SKM-1 (cell line): Measurements from ENCODE around the gene HOXC9.

ENCODE experiments used
- DNase-seq: peaks from one replicate; lab custom pipeline; 2025; ENCODE audit not compliant: unreplicated experiment; lab: John Stamatoyannopoulos, UW

The HOXC9 gene

GRCh38 chr12:53975479-53976152 is 24.3 kb upstream of the HOXC9 start:
- DNase-seq = no peak

GRCh38 chr12:53976172-53976822 is 23.7 kb upstream of the HOXC9 start:
- DNase-seq = no peak

- DNase-seq = no peak
Observed at GRCh38 chr12:53976823-53977595, 23.0 kb upstream of the HOXC9 start.

GRCh38 chr12:53977596-53978445 is 22.1 kb upstream of the HOXC9 start:
- DNase-seq = no peak

- no peak for DNase-seq
Observed at GRCh38 chr12:53978477-53979356, 21.2 kb upstream of the HOXC9 start.

DNA sequence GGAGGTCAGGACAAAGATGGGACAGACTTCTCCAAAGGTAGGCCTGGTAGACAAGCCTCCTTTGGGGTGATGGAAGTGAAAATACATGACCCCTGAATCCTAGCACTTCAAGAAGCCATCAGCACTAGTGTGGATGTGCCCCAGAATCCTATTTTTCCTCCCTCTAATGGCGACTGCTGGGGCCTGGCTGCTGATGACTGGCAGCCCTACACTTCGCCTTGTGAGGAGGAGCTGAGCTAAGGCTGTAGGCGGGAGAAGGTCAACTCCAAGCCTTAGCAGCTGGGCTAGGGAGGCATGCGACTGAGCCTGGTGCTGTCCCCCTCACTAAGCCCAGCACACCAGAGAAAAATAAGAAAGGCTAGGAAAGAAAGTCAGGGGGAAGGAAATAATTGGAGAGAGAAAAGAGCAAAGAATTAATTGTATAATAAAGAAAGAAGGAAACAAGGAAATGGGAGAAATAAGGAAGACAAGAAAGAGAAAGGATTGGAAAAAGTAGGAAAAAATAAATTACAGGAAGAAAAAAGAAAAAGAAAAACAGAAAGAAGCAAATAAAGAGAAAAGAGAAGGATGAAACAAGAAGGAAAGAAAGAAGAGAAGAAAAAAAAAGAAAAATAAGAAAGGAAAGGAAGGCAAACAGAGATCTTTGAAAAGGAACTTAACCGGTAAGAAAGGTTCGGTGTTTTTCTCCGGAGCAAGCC is 19.7 kb upstream of the HOXC9 start:
- DNase-seq = no peak

GRCh38 chr12:53980802-53981496 is 19.0 kb upstream of the HOXC9 start:
- no peak for DNase-seq

DNA sequence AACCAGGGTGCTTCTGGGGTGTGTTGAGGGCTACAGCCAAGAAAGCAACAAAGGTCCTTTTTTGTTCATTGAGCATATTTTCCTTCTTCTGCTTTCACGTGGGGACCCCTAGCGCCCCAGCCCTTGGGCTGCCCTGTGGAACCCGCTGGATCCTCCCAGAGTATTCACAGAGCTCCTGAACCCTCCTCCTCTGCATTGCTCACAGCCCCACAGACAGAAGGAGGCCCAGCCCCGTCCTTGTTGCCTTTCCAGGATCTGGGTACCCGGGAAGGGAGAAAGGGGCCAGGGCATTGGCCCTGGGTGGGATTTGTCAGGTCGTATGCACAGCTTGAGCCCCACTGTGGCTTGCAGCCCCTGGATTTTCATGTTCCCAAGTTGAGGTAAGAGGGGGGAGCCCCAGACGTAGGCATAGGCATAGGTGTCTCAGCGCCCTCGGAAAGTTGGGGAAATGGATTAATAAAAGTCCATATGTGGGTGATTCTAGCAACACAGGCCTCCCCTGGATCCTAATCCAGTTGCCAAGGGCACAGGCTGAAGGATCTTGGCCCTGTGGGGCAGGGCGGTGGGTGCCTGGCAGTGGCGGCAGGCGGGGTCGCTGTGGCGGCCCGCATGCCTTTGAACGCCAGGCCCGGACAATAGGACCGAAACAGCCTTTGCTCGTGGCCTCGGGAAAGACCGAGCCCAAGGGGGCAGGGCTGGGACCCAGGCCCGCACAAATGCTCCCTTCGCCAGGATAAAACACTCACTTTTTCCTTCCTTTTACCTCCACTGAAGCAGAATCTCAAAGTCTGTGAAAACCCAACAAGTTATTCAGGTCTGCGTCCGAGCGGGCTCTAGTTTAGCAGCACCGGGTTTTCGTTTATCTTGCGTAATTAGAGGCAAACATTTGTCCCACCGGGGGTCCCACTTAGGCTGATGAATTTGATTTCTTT is 18.1 kb upstream of the HOXC9 start:
- DNase-seq = no peak

DNA sequence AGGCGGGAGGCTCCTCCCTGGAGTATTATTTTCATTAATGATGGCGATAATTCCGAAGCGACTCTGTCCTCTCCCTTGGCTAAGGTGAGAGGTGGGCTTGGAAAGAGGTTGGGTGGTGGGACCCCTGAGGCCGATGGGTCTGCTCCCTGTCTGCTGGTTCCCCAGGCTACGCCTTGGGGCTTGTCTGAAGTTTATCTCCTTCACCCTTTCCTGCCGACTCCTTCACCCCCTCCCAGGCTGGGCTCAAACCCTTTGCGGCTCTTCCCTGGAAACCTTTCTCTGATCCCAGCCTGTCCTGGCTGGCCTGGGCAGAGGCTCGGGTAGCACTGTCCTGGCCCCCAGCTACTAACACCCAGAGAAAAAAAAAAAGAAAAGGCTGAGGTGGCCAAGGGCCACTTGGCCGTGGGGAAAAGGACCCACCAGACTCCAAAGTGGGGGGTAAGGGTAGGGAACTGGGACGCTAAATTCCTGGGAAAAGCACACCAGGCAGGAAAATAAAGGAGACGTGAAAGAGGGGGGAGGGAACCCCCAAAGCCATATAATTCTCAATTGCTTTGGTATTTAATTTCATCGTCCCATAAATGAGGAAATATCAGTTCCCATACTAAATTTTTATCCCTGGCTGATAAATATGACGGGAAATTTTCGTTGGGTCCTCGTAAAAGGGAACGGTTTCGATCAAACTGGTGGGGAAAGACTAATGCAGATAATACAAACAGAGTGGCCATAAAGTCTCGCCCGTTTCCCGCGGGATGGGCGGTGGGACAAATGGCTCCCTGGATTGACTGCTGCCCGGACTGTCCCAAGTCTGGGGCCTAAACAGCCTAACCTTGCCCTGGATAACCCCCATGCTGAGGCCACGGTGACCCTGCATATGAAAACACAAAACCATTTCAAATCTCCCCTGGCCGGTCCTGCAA is 17.1 kb upstream of the HOXC9 start:
- no peak for DNase-seq

DNA sequence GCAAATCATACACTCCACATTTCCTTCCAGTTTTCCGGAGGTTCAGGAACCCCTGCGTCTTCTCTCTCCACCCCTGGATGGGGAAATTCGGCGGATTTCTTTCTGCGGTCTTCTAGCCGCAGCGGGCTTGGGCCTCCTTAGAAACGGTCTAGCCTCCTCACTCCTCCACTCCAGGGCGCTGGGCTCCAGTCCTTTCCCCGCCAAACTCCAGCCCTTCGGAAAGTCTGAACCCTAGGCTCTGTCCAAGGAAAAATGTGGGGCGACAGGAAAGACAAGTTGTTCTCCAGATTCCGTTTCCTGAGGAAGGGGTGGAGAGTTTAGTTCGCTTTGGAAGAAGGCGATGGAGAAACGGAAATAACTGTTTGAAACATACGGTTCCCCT is 16.4 kb upstream of the HOXC9 start:
- DNase-seq = no peak

- DNase-seq = no peak
Observed at GRCh38 chr12:53983950-53984572, 15.9 kb upstream of the HOXC9 start.

GRCh38 chr12:53984901-53985691 is 14.9 kb upstream of the HOXC9 start, which contains the start of gene HOXC10:
Gene HOXC10, plus strand, starts transcription at chr12:53985146. Its CDS starts 114 bp downstream, at chr12:53985260.
- DNase-seq = no peak

DNA sequence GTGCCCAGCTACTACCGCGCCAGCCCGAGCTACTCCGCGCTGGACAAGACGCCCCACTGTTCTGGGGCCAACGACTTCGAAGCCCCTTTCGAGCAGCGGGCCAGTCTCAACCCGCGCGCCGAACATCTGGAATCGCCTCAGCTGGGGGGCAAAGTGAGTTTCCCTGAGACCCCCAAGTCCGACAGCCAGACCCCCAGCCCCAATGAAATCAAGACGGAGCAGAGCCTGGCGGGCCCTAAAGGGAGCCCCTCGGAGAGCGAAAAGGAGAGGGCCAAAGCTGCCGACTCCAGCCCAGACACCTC is 14.3 kb upstream of the HOXC9 start:
- no peak for DNase-seq

DNA sequence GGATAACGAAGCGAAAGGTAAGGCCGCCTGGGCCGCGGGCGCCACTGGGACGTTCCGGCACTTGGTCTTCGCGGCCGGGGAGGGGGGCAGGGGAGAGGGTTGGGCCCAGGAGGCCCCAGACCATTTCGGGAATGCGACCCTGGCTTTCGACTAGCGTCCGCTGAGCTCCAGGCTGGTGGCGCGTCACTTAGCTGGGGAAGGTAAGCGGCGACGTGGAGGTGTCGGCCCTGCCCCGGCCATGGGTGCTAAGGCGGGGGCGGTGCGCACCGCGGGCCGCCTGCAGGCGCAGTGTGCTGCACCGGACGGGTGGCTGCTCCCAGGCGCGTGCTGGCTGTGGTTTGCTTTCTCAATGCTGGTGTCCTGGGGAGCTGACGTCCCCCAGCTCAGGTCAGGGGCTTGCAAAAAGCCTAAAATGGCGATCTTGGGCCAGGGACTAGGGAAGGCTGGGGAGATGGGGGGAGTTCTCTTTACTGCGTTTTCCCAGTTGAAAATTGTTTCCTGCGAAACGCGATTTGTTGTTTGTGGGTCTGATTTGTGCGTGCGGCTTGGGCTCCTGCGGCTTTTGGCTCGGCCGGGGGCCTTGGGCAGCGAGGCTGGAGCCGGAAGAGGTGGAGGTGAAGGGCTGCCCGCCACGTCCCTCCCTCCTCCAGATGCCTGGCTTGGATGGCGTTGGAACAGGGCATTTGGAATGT is 13.8 kb upstream of the HOXC9 start:
- DNase-seq = no peak
